ENCODE results near the gene LRRC25. TPM values are rescaled to one million over a fixed set of nuclear protein-coding genes. Genes with fewer than 3 reads are reported as not detected.
"Not testable (repeated sequence)": the region's sequence is repeated elsewhere in the genome, so short reads cannot be mapped to it uniquely, and the experiment has no call there.

LRRC25 gene
- total RNA-seq, 1 experiment from 2014 or later = not detected

GRCh38 chr19:18384775-18385174 lies 12.6 kb downstream of the LRRC25 start:
- H3K36me3 Mint-ChIP-seq (ENCODE audit: insufficient read depth, unreplicated experiment) = peaks cover 48% of the 10 kb centered on the region
- peak overlapping the region; percentile 55 for H3K27ac Mint-ChIP-seq (ENCODE audit: unreplicated experiment)
- H3K36me3 ChIP-seq (ENCODE audit: control insufficient read depth, insufficient read depth, low read length) = peaks cover 11% of the 10 kb centered on the region
- no peaks in the 10 kb centered on the region for H3K27me3 ChIP-seq (replicated peaks; ENCODE audit: control insufficient read depth, insufficient read depth, low read length)
- no peaks in the 10 kb centered on the region for H3K9me3 Mint-ChIP-seq (ENCODE audit: unreplicated experiment)
- no TSS peak for BruUV-seq (replicated peaks)
- no peaks in the 10 kb centered on the region for H3K9me3 ChIP-seq
- CTCF ChIA-PET = no interaction called here
- H3K4me3 ChIP-seq (ENCODE audit: low read depth, low read length) = no peak overlapping the region
- intact Hi-C loops (cut with micrococcal nuclease; ENCODE audit: unreplicated experiment) = no loop called here
- peaks cover 12% of the 10 kb centered on the region for H3K4me1 Mint-ChIP-seq (ENCODE audit: low read depth, unreplicated experiment)
- H3K4me1 ChIP-seq = peaks cover 57% of the 10 kb centered on the region
- DNase-seq = no peak
- H3K27me3 Mint-ChIP-seq (ENCODE audit: insufficient read depth, unreplicated experiment) = no peaks in the 10 kb centered on the region
- no peak overlapping the region for H3K4me3 Mint-ChIP-seq (ENCODE audit: unreplicated experiment)
- POLR2A ChIA-PET = no interaction called here
- no peak for TF ChIP-seq CTCF (IDR thresholded peaks at IDR 0.05; ENCODE audit: insufficient read depth in 1 of 2, low read depth in 1 of 2, low read length in 1 of 2, severe bottlenecking in 1 of 2, unreplicated experiment in 1 of 2)

- H3K4me3 ChIP-seq (ENCODE audit: low read depth, low read length); intact Hi-C loops (cut with micrococcal nuclease; ENCODE audit: unreplicated experiment); BruUV-seq (replicated peaks); H3K9me3 Mint-ChIP-seq (ENCODE audit: unreplicated experiment); DNase-seq; H3K27me3 Mint-ChIP-seq (ENCODE audit: insufficient read depth, unreplicated experiment); H3K9me3 ChIP-seq; H3K36me3 ChIP-seq (ENCODE audit: control insufficient read depth, insufficient read depth, low read length); H3K27me3 ChIP-seq (replicated peaks; ENCODE audit: control insufficient read depth, insufficient read depth, low read length); H3K4me3 Mint-ChIP-seq (ENCODE audit: unreplicated experiment); POLR2A ChIA-PET: not testable (repeated sequence)
- CTCF ChIA-PET = interaction anchor here (0.7 kb wide), 2 partner anchors 20 to 64 kb away, joined by 3 to 4 read pairs; no protein-coding TSS in a partner anchor
- Mint-ChIP-seq H3K27ac (ENCODE audit: unreplicated experiment) (peak overlapping the region; percentile 67), H3K36me3 (ENCODE audit: insufficient read depth, unreplicated experiment) (peaks cover 37% of the 10 kb centered on the region), H3K4me1 (ENCODE audit: low read depth, unreplicated experiment) (peaks cover 12% of the 10 kb centered on the region)
- peaks cover 67% of the 10 kb centered on the region for H3K4me1 ChIP-seq
Observed at GRCh38 chr19:18383622-18384021, 13.8 kb downstream of the LRRC25 start.

GRCh38 chr19:18380843-18381242 lies 16.6 kb downstream of the LRRC25 start:
- DNase-seq = no peak
- peak overlapping the region; percentile 95 for H3K27ac Mint-ChIP-seq (ENCODE audit: unreplicated experiment)
- peaks cover 12% of the 10 kb centered on the region for H3K4me1 Mint-ChIP-seq (ENCODE audit: low read depth, unreplicated experiment)
- H3K4me3 ChIP-seq (ENCODE audit: low read depth, low read length) = no peak overlapping the region
- H3K9me3 Mint-ChIP-seq (ENCODE audit: unreplicated experiment) = no peaks in the 10 kb centered on the region
- H3K27me3 Mint-ChIP-seq (ENCODE audit: insufficient read depth, unreplicated experiment) = no peaks in the 10 kb centered on the region
- ChIA-PET CTCF (interaction anchor here (0.7 kb wide), 1 partner anchor 29 kb away, joined by 4 read pairs; no protein-coding TSS in a partner anchor), POLR2A (interaction anchor here (0.9 to 1.5 kb wide), 6 partner anchors 9 to 99 kb away, joined by 3 to 13 read pairs (median 4); partner anchors contain the start of gene JUND)
- no peaks in the 10 kb centered on the region for H3K27me3 ChIP-seq (replicated peaks; ENCODE audit: control insufficient read depth, insufficient read depth, low read length)
- BruUV-seq (replicated peaks) = TSS peak; percentile 20
- no peak for TF ChIP-seq CTCF (IDR thresholded peaks at IDR 0.05; ENCODE audit: insufficient read depth in 1 of 2, low read depth in 1 of 2, low read length in 1 of 2, severe bottlenecking in 1 of 2, unreplicated experiment in 1 of 2)
- no peak overlapping the region for H3K4me3 Mint-ChIP-seq (ENCODE audit: unreplicated experiment)
- peaks cover 24% of the 10 kb centered on the region for H3K36me3 Mint-ChIP-seq (ENCODE audit: insufficient read depth, unreplicated experiment)
- H3K4me1 ChIP-seq = peaks cover 80% of the 10 kb centered on the region
- H3K9me3 ChIP-seq = no peaks in the 10 kb centered on the region
- H3K36me3 ChIP-seq (ENCODE audit: control insufficient read depth, insufficient read depth, low read length) = no peaks in the 10 kb centered on the region
- intact Hi-C loops (cut with micrococcal nuclease; ENCODE audit: unreplicated experiment) = no loop called here

Measured in Caco-2 (cell line).